Stomach smooth muscle (tissue), 2 donors: Measurements from ENCODE around the gene OR10K1.

Experiments
- H3K27ac ChIP-seq: one replicate; pipeline ENCODE4 v1.7.0; 2013; ENCODE audit warnings: mild to moderate bottlenecking, low read length, inconsistent platforms
- H3K27me3 ChIP-seq, 2 donors: one replicate each; pipeline ENCODE4 v1.7.0; 2013; ENCODE audit warnings: low read length in 2 of 2; ENCODE audit not compliant: insufficient read depth in 2 of 2, control insufficient read depth in 1 of 2
- H3K36me3 ChIP-seq, 2 donors: one replicate each; pipeline ENCODE4 v1.7.0; 2013; ENCODE audit warnings: low read length in 2 of 2; ENCODE audit not compliant: control insufficient read depth in 2 of 2, insufficient read depth in 2 of 2
- H3K4me1 ChIP-seq: one replicate; pipeline ENCODE4 v1.7.0; 2013; ENCODE audit warnings: low read length; ENCODE audit not compliant: control insufficient read depth, insufficient read depth
- H3K4me3 ChIP-seq, 2 donors: one replicate each; pipeline ENCODE4 v1.7.0; 2013; ENCODE audit warnings: low read length in 2 of 2
- H3K9ac ChIP-seq, 2 donors: one replicate each; pipeline ENCODE4 v1.7.0; 2013; ENCODE audit warnings: low read length in 2 of 2, mild to moderate bottlenecking in 1 of 2
- H3K9me3 ChIP-seq, 2 donors: one replicate each; pipeline ENCODE4 v1.7.0; 2013; ENCODE audit warnings: low read length in 2 of 2; ENCODE audit not compliant: control insufficient read depth in 2 of 2
- donor health status: healthy.
- donor health status: Pancreatic carcinoma.

Gene OR10K1

DNA sequence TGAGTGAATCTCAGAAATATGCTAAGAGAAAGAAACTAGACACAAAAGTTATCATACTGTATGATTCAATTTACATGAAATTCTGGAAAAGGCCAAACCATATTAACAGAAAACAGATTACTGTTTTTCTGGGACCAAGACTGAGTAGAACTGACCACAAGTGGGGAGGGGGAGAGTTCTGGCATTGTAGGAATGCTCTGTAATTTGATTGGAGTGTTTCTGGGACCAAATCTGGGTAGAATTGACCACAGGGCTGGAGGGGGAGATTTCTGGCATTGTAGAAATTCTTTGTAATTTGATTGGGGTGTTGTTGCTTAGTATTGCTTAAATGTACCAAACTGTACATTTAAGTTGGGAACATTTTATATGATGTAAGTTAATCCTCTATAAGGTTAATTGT is 3.4 kb upstream of the OR10K1 start:
- no peak overlapping the region for H3K27ac ChIP-seq
- no peak overlapping the region for H3K9ac ChIP-seq
- no peak overlapping the region for H3K4me3 ChIP-seq
- no peaks in the 10 kb centered on the region for H3K4me1 ChIP-seq
- H3K27me3 ChIP-seq: no peaks in the 10 kb centered on the region
- no peaks in the 10 kb centered on the region for H3K9me3 ChIP-seq
- no peaks in the 10 kb centered on the region for H3K36me3 ChIP-seq

- H3K9me3 ChIP-seq: no peaks in the 10 kb centered on the region
- no peak within 1 kb of the TSS for H3K4me3 ChIP-seq
- H3K36me3 ChIP-seq: no peaks in the 10 kb centered on the region
- no peaks in the 10 kb centered on the region for H3K27me3 ChIP-seq
- no peak within 1 kb of the TSS for H3K27ac ChIP-seq
- H3K9ac ChIP-seq: no peak within 1 kb of the TSS
- H3K4me1 ChIP-seq: no peaks in the 10 kb centered on the region
Observed at GRCh38 chr1:158471920-158472319, 10.3 kb downstream of the OR10K1 start, which contains the start of gene OR10R2. TSS of gene OR10R2 (plus strand) at chr1:158472220. CDS start at chr1:158472326, 106 bp downstream.

DNA sequence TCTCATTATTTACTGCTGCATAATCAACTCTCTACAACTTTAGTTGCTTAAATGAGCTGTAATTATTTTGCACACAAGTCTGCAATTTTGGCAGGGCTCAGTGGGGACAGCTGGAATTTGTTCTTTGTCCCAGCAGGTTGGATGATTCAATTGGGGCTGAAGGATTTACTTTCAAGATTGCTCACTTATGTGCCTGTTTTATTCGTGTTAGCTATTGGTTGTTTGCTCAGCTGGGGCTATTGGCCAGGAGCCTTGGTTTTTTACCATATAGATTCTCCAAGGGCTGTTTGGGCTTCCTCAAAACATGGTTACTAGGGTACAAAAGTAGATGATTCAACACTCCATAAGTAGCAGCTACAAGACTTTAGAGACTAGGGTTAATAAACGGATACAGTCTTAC is 23.8 kb downstream of the OR10K1 start:
- no peaks in the 10 kb centered on the region for H3K9me3 ChIP-seq
- H3K4me1 ChIP-seq: no peaks in the 10 kb centered on the region
- H3K36me3 ChIP-seq: no peaks in the 10 kb centered on the region
- no peak overlapping the region for H3K27ac ChIP-seq
- no peak overlapping the region for H3K9ac ChIP-seq
- H3K4me3 ChIP-seq: no peak overlapping the region
- no peaks in the 10 kb centered on the region for H3K27me3 ChIP-seq

DNA sequence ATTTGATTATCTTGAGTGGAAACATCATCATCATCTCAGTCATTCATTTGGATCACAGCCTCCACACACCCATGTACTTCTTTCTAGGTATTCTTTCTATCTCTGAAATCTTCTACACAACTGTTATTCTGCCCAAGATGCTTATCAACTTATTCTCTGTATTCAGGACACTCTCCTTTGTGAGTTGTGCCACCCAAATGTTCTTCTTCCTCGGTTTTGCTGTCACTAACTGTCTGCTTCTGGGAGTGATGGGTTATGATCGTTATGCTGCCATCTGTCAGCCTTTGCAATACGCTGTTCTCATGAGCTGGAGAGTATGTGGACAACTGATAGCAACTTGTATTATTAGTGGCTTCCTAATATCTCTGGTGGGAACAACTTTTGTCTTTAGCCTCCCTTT is 29.7 kb downstream of the OR10K1 start:
- Histone ChIP-seq H3K27ac (no peak overlapping the region), H3K4me3 (no peak overlapping the region), H3K9ac (no peak overlapping the region), H3K36me3 (no peaks in the 10 kb centered on the region), H3K4me1 (no peaks in the 10 kb centered on the region), H3K9me3 (no peaks in the 10 kb centered on the region), H3K27me3 (no peaks in the 10 kb centered on the region)

DNA sequence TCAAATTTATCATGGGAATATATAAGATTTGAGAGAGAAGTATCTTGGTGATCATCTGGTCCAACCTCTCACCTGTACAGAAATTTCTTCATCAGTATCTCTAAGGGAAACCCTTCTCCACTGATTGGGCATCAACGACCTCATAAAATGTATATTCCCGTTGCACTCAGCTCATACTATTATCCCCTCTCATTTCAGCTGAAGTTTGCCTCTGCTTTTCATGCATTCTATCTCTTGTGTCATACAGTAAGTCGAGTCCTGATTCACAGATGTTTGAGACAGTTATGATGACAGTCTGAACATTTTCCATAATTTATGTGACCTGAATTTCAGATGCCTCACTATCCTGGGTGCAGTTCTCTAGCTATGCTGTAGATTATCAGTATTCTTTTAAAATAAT is 31.4 kb downstream of the OR10K1 start:
- Histone ChIP-seq H3K9me3 (no peaks in the 10 kb centered on the region), H3K4me1 (no peaks in the 10 kb centered on the region), H3K9ac (no peak overlapping the region), H3K36me3 (no peaks in the 10 kb centered on the region), H3K27ac (no peak overlapping the region), H3K4me3 (no peak overlapping the region), H3K27me3 (no peaks in the 10 kb centered on the region)

DNA sequence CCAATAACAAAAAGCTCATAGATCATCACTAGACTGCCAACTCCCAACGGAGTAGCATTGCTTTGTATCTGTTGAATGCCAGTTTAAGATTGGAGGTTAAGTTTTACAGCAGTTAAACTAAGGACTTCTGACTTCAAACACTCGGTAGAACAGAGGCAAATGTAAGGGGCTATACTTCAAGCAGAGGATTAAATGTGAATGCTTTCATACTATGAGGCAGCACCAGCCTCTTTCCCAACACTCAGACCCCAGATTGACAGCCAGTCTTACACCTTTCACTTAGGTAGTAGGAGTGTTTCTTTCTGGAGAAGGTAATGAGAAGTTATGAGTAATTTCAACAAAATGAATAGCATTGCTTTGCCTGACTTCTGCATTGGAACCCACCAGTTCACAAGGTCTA is 33.2 kb downstream of the OR10K1 start:
- Histone ChIP-seq H3K27ac (no peak overlapping the region), H3K9me3 (no peaks in the 10 kb centered on the region), H3K27me3 (no peaks in the 10 kb centered on the region), H3K4me3 (no peak overlapping the region), H3K36me3 (no peaks in the 10 kb centered on the region), H3K9ac (no peak overlapping the region), H3K4me1 (no peaks in the 10 kb centered on the region)

- H3K4me3 ChIP-seq: no peak overlapping the region
- no peaks in the 10 kb centered on the region for H3K36me3 ChIP-seq
- H3K4me1 ChIP-seq: no peaks in the 10 kb centered on the region
- H3K27ac ChIP-seq: no peak overlapping the region
- no peaks in the 10 kb centered on the region for H3K9me3 ChIP-seq
- H3K9ac ChIP-seq: no peak overlapping the region
- H3K27me3 ChIP-seq: no peaks in the 10 kb centered on the region
Observed at GRCh38 chr1:158496374-158496773, 34.7 kb downstream of the OR10K1 start.

DNA sequence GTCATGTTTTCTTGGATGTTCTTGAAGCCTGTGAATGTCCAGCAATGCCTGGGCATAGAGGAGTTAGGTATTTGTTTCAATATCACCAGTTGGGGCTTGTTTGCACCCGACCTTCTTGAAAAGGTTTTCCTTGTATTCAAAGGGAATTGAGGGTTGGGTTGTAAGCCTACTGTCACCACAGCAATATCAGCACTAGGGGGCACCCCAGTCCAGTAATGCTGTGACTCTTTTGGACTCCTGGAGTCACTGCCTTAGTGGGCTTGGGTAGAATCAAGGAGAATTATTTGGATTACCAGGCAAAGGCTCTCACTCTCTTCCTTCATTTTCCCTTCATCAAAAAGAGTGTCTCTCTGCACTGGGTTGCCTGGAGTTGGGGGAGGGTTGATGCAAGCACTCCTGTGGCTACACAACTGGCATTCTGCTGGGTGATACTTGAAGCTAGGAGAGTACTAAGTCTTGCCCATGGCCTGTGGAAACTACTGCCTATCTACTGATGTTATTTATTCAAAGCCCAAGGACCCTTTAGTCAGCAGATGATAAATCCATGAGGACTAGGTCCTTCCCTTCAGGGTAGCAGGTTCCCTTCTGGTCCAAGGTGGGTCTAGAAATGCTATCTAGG is 44.8 kb downstream of the OR10K1 start:
- Histone ChIP-seq H3K9me3 (peaks cover 0 to 4% of the 10 kb centered on the region in 2 donors), H3K4me3 (no peak overlapping the region), H3K27ac (no peak overlapping the region), H3K27me3 (no peaks in the 10 kb centered on the region), H3K4me1 (no peaks in the 10 kb centered on the region), H3K9ac (no peak overlapping the region), H3K36me3 (no peaks in the 10 kb centered on the region)

DNA sequence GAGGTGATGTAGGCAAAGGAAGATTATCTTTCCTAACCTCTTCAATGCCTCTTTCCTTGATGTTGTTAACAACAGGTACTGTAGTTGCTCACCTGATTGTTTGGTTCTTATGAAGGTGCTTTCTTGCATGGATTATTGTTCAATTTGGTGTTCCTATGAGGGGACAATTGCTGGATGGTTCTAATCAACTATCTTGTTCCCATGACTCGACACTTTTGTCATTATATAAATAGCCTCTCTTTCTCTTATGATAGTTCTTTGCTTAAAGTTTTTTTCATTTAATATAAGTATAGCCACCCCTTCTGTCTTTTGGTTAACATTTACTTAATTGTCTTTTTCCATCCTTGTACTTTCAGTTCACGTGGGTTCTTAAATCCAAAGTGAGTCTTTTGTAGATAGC is 45.9 kb downstream of the OR10K1 start:
- H3K4me3 ChIP-seq: no peak overlapping the region
- H3K27ac ChIP-seq: no peak overlapping the region
- H3K9ac ChIP-seq: no peak overlapping the region
- H3K9me3 ChIP-seq: peaks cover 0 to 4% of the 10 kb centered on the region in 2 donors
- H3K36me3 ChIP-seq: no peaks in the 10 kb centered on the region
- no peaks in the 10 kb centered on the region for H3K4me1 ChIP-seq
- no peaks in the 10 kb centered on the region for H3K27me3 ChIP-seq

- Histone ChIP-seq H3K4me1 (no peaks in the 10 kb centered on the region), H3K9ac (no peak overlapping the region), H3K27ac (no peak overlapping the region)
Observed at GRCh38 chr1:158509471-158510156, 48.0 kb downstream of the OR10K1 start.

GRCh38 chr1:158516966-158517365 is 55.3 kb downstream of the OR10K1 start:
- Histone ChIP-seq H3K27ac (no peak overlapping the region), H3K9ac (no peak overlapping the region), H3K4me1 (no peaks in the 10 kb centered on the region), H3K36me3 (no peaks in the 10 kb centered on the region), H3K4me3 (no peak overlapping the region), H3K27me3 (no peaks in the 10 kb centered on the region), H3K9me3 (peaks cover 0 to 4% of the 10 kb centered on the region in 2 donors)

More at GRCh38 chr1:158509471-158510156, 48.0 kb downstream of the OR10K1 start:
- no peak overlapping the region for H3K4me3 ChIP-seq
- no peaks in the 10 kb centered on the region for H3K36me3 ChIP-seq
- H3K27me3 ChIP-seq: no peaks in the 10 kb centered on the region
- H3K9me3 ChIP-seq: peaks cover 0 to 4% of the 10 kb centered on the region in 2 donors
